Kidney (tissue), 14 donors: ENCODE results near the gene DENND2A. TPM values are rescaled to one million over a fixed set of nuclear protein-coding genes. Genes with fewer than 3 reads are reported as not detected.

Source experiments
- DNase-seq, 5 donors: peaks; one replicate each; pipeline ENCODE4 v3.0.0-alpha.2; 2013 to 2020
- FAIRE-seq: peaks from 2 replicates; lab custom pipeline; 2012; peaks lifted over from hg19 to GRCh38; lab: Jason Lieb, UNC
- H3K27ac ChIP-seq, 2 donors: one replicate each; pipeline ENCODE4 v1.7.0; 2013; ENCODE audit warnings: low read depth in 2 of 2, low read length in 2 of 2, inconsistent platforms in 1 of 2
- H3K27me3 ChIP-seq: one replicate; pipeline ENCODE4 v1.7.1; 2013; ENCODE audit warnings: low read length, inconsistent platforms; ENCODE audit not compliant: control insufficient read depth, insufficient read depth
- H3K36me3 ChIP-seq, 3 donors: one replicate each; pipeline versions ENCODE4 v1.7.0 to v1.7.1; 2013; ENCODE audit warnings: low read length in 3 of 3, control low read depth in 1 of 3, inconsistent platforms in 1 of 3; ENCODE audit not compliant: insufficient read depth in 3 of 3, control insufficient read depth in 2 of 3
- H3K4me1 ChIP-seq, 3 donors: one replicate each; pipeline versions ENCODE4 v1.7.0 to v1.7.1; 2013; ENCODE audit warnings: low read length in 3 of 3, inconsistent platforms in 1 of 3, low read depth in 1 of 3; ENCODE audit not compliant: control insufficient read depth in 2 of 3, insufficient read depth in 2 of 3
- H3K4me3 ChIP-seq, 3 donors: one replicate each; pipeline versions ENCODE4 v1.7.0 to v1.8.1; 2013; ENCODE audit warnings: low read length in 3 of 3, control low read depth in 1 of 3, inconsistent platforms in 1 of 3
- H3K9ac ChIP-seq, 3 donors: one replicate each; pipeline versions ENCODE4 v1.7.0 to v1.7.1; 2013; ENCODE audit warnings: low read length in 3 of 3, control low read depth in 1 of 3, inconsistent platforms in 1 of 3
- H3K9me3 ChIP-seq, 3 donors: one replicate each; pipeline versions ENCODE4 v1.7.0 to v1.7.1; 2013; ENCODE audit warnings: low read length in 3 of 3, control low read depth in 1 of 3, inconsistent platforms in 1 of 3; ENCODE audit not compliant: control insufficient read depth in 2 of 3, insufficient read depth in 1 of 3
- intact Hi-C: fragments of 100-400 bp; cut with DNase I; formaldehyde crosslinking; loops from one replicate; pipeline ENCODE4 v1.11.1; 2022
- polyA plus RNA-seq: library from polyadenylated mRNA; stranded (reverse); fragments of 350-450 nt; fragmentation: Illumina TruSeq; extraction: RNeasy Lipid Tissue Mini Kit (QIAGEN cat#74804); gene quantifications from one replicate; pipeline ENCODE4 v1.2.3, GENCODE V29; 2014; ENCODE audit warnings: low read depth, low replicate concordance; ENCODE audit not compliant: insufficient read depth
- total RNA-seq: library from RNA; stranded (reverse); fragmentation: NEBNext Ultra II Directional; extraction: Animal tissue kit (Norgen Biotek cat#: 25700); gene quantifications from one replicate; pipeline ENCODE4 v1.2.1, GENCODE V29; 2021
- TF ChIP-seq, protein P1 (sequence below): IDR thresholded peaks from 3 replicates; pipeline ENCODE4 v1.5.1; 2012; ENCODE audit warnings: mild to moderate bottlenecking, moderate library complexity, borderline replicate concordance; ENCODE audit not compliant: insufficient read depth; ENCODE audit errors: extremely low read depth
- donor health status: control.
- donor health status: control.
- donor health status: control.
- donor health status: control.
- donor health status: control.
- donor health status: DM: yes; HTN: yes; CAD: no.
- donor health status: Normal renal cell carcinoma (clear cell type).

Gene DENND2A
- total and polyA plus RNA-seq, 2 donors from 2014 or later = 6.5 to 18.0 TPM

DNA sequence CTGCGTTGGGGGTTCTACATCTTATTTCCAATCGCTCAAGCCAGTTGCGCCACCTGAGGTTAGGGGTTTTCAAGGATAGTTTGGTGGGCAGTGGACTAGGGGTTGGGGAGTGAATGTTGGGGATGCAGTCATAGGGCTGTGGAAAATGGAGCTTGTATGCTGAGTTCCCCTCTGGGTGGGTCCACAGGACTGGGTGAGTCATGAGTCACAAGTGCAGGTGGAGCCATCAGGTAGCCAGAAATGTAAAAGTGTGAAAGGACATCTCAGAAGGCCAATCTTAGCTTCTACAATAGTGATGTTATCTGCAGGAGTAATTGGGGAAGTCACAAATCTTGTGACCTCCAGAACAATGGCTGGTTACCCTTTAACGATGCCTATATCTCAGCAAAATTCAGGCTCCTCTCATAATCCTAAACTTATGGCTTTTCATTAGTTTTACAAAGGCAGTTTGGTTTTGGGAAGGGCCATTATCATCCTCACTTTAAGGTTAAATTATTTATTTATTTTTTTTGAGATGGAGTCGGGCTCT, 143.3 kb downstream of the DENND2A start:
- H3K27me3 ChIP-seq = no peaks in the 10 kb centered on the region
- H3K36me3 ChIP-seq = no peaks in the 10 kb centered on the region
- no peak overlapping the region for H3K27ac ChIP-seq
- no peak overlapping the region for H3K9ac ChIP-seq
- FAIRE-seq (no peak), DNase-seq (peak in 1 of 5 donors; percentile 1)
- TF ChIP-seq, protein P1, sequence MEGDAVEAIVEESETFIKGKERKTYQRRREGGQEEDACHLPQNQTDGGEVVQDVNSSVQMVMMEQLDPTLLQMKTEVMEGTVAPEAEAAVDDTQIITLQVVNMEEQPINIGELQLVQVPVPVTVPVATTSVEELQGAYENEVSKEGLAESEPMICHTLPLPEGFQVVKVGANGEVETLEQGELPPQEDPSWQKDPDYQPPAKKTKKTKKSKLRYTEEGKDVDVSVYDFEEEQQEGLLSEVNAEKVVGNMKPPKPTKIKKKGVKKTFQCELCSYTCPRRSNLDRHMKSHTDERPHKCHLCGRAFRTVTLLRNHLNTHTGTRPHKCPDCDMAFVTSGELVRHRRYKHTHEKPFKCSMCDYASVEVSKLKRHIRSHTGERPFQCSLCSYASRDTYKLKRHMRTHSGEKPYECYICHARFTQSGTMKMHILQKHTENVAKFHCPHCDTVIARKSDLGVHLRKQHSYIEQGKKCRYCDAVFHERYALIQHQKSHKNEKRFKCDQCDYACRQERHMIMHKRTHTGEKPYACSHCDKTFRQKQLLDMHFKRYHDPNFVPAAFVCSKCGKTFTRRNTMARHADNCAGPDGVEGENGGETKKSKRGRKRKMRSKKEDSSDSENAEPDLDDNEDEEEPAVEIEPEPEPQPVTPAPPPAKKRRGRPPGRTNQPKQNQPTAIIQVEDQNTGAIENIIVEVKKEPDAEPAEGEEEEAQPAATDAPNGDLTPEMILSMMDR = no peak
- no peaks in the 10 kb centered on the region for H3K9me3 ChIP-seq
- H3K4me3 ChIP-seq = no peak overlapping the region
- intact Hi-C loops = no loop called here
- H3K4me1 ChIP-seq = no peaks in the 10 kb centered on the region

DNA sequence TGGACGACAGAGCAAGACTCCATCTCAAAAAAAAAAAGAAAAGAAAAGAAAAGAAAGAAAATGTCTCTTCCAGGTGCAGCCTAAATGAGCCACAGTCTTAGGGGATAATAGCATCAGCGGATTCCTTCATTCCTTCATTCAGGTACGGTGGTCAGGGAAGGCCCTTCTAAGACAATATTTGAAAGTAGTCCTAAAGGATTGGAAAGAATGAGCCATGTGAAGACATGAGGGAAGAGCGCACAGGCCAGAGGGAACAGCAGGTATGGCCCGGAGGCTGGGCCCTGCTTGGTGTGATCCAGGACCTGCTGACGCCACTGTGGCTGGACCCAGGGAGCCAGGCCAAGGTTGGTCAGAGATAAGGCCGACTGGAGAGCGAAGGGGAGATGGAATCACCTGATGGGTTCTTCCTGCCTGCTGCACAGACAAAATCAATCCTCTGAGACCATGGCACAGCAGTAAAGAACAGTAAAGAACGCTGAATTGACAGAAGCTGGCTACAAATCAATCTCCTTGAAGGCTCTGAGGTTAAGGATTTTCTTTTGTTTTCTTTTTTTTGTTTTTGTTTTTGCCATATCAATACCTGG, 145.0 kb downstream of the DENND2A start:
- Histone ChIP-seq H3K27ac (no peak overlapping the region), H3K36me3 (no peaks in the 10 kb centered on the region), H3K27me3 (no peaks in the 10 kb centered on the region), H3K9ac (no peak overlapping the region), H3K4me3 (no peak overlapping the region), H3K4me1 (no peaks in the 10 kb centered on the region), H3K9me3 (no peaks in the 10 kb centered on the region)
- FAIRE-seq (no peak), DNase-seq (peak in 1 of 5 donors; percentile 18)
- TF ChIP-seq, protein P1 = no peak
- intact Hi-C loops = no loop called here

DNA sequence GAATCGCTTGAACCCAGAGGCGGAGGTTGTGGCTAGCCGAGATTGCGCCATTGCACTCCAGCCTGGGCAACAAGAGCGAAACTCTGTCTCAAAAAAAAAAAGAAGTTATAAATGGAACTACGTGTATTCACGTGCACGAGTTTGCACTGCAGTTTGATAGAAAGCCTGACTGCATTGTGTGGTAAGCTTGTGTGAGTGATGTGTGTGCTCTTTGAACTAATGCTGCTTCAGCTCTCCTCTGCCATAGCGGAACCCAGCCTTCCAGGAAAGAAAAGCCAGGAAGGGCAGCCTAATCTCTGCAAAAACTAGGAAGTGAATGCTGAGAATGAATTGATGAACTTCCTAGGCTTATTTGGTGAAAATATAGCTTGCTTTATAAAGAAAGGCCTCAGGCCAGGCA, 145.7 kb downstream of the DENND2A start:
- intact Hi-C loops = no loop called here
- Histone ChIP-seq H3K27ac (no peak overlapping the region), H3K4me3 (no peak overlapping the region), H3K27me3 (no peaks in the 10 kb centered on the region), H3K36me3 (no peaks in the 10 kb centered on the region), H3K9ac (no peak overlapping the region), H3K4me1 (no peaks in the 10 kb centered on the region), H3K9me3 (no peaks in the 10 kb centered on the region)
- FAIRE-seq = no peak
- peak in 1 of 5 donors; percentile 36 for DNase-seq
- TF ChIP-seq, protein P1 = no peak

DNA sequence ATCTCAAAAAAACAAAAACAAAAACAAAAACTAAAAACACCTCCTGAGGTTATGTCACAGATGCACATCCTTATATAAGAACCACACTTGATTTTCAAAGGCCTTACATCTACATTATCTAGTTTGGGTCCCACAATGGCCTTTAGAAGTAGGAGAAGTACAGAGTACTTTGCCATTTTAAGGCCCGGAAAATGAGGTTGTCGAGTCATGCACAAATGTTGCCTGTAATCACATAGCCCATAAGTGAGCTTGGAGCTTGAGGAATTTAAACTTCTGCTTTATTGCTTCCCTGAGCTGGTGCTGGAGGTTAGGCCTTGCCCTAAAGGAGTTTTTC, 151.6 kb downstream of the DENND2A start:
- H3K4me1 ChIP-seq = no peaks in the 10 kb centered on the region
- no peak for DNase-seq
- no peak for FAIRE-seq
- TF ChIP-seq, protein P1 = no peak
- H3K27ac ChIP-seq = no peak overlapping the region
- intact Hi-C loops = no loop called here
- no peak overlapping the region for H3K9ac ChIP-seq
- no peaks in the 10 kb centered on the region for H3K9me3 ChIP-seq
- no peak overlapping the region for H3K4me3 ChIP-seq
- no peaks in the 10 kb centered on the region for H3K27me3 ChIP-seq
- no peaks in the 10 kb centered on the region for H3K36me3 ChIP-seq
